Measurements from ENCODE around the gene PHACTR4. TPM values are rescaled to one million over a fixed set of nuclear protein-coding genes. Genes with fewer than 3 reads are reported as not detected.

PHACTR4 gene
- total and polyA plus RNA-seq, 2 of the 8 experiments (the other 6 are each of a cell fraction or from before 2014, with no cell fraction given), result 23.7 to 57.8 TPM

DNA sequence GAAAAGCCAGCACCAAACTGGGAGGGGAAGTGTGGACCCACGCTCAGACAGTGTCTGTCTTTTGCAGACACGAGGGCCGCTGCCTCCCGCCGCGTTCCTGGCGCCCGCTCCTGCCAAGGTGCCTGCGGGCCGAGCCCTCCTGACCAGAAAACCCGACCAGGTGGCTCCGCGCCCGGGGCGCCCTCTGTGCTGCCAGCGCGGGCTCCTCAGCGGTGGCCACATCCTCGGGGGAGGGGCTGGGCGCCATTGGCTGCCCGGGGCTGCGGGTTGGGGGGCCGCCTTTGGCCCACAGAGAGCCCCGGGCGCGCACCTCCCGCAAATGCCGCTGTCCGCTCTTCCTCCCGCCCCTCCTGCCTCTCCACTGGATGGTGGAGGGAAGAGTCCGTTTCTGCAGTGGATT, 160.9 kb downstream of the PHACTR4 start:
- no peak overlapping the region for H4K5ac ChIP-seq (ENCODE audit: insufficient read length, low read depth, low read length)

More for the DNA sequence above, 160.9 kb downstream of the PHACTR4 start:
- no peak overlapping the region for H3K14ac ChIP-seq (ENCODE audit: insufficient read length)
- FAIRE-seq, result no peak
- H3K79me2 ChIP-seq (ENCODE audit: control insufficient read depth in 1 of 2, insufficient read depth in 2 of 2, low read length in 2 of 2), result peaks cover 0 to 22% of the 10 kb centered on the region in 2 experiments; a peak in 2 of 4 replicates
- H3K27me3 ChIP-seq (replicated peaks in 1 of 4; ENCODE audit: control insufficient read depth in 3 of 4, extremely low read depth in 1 of 4, insufficient read depth in 3 of 4, low read length in 3 of 4), result no peaks in the 10 kb centered on the region
- no peak overlapping the region for H2BK20ac ChIP-seq (ENCODE audit: low read length)
- peaks cover 10% of the 10 kb centered on the region for H3K79me1 ChIP-seq (ENCODE audit: low read depth, low read length)
- no peak for DNase-seq (ENCODE audit: low read depth in 1 of 2, low spot score in 2 of 2)
- ChIA-PET CTCF (ENCODE audit: partially characterized antibody) (interaction anchor here (1.0 kb wide), 2 partner anchors 10 to 13 kb away, joined by 3 read pairs; no protein-coding TSS in a partner anchor), POLR2A (ENCODE audit: partially characterized antibody) (interaction anchor here (0.7 to 31.3 kb wide), 4 partner anchors 9 to 50 kb away, joined by 3 to 660 read pairs (median 5); no protein-coding TSS in a partner anchor)
- no peak overlapping the region for H3K18ac ChIP-seq (ENCODE audit: extremely low read depth, low read length)
- no peak overlapping the region for H4K91ac ChIP-seq (replicated peaks; ENCODE audit: insufficient read length, low read length)
- H4K20me1 ChIP-seq (replicated peaks in 1 of 2; ENCODE audit: control insufficient read depth in 1 of 2, insufficient read depth in 2 of 2, low read length in 2 of 2), result peaks cover 4 to 11% of the 10 kb centered on the region in 2 experiments
- H3K9ac ChIP-seq (replicated peaks in 1 of 4; ENCODE audit: extremely low read depth in 1 of 4, low read depth in 3 of 4, low read length in 3 of 4), result no peak overlapping the region
- H3K4ac ChIP-seq (replicated peaks; ENCODE audit: insufficient read length, low read depth, low read length), result no peak overlapping the region
- peaks cover 13 to 47% (median 31%) of the 10 kb centered on the region in 4 experiments for H3K36me3 ChIP-seq (ENCODE audit: control insufficient read depth in 2 of 4, insufficient read depth in 4 of 4, low read length in 3 of 4)
- no peak overlapping the region for H2AFZ ChIP-seq (ENCODE audit: low read length)
- no peak overlapping the region for H3K4me2 ChIP-seq (ENCODE audit: insufficient read depth in 1 of 2, low read depth in 2 of 2, low read length in 2 of 2)
- no peaks in the 10 kb centered on the region for H3K4me1 ChIP-seq (replicated peaks in 1 of 4; ENCODE audit: control insufficient read depth in 3 of 4, insufficient read depth in 4 of 4, low read length in 3 of 4)
- H3K23ac ChIP-seq (ENCODE audit: insufficient read length), result no peak overlapping the region
- no peak overlapping the region for H3K27ac ChIP-seq (ENCODE audit: low read depth, low read length)
- no peak overlapping the region for H2AK5ac ChIP-seq (ENCODE audit: low read depth, low read length)
- no peak overlapping the region for H3K4me3 ChIP-seq (ENCODE audit: extremely low read depth in 1 of 4, insufficient read depth in 2 of 4, low read depth in 3 of 4, low read length in 4 of 4)
- no peak overlapping the region for H3K56ac ChIP-seq (replicated peaks; ENCODE audit: insufficient read length, low read depth, low read length)
- H2BK15ac ChIP-seq (ENCODE audit: low read length), result no peak overlapping the region
- WGBS, 2 experiments (ENCODE audit: extremely low coverage in 1 of 2, insufficient coverage in 1 of 2, insufficient read length in 1 of 2, insufficient replicate concordance in 2 of 2, low coverage in 1 of 2, low lambda C conversion rate in 2 of 2, missing lambda C conversion rate in 1 of 2), result 98% methylated on average over 20 of the region's 31 CpGs; no CpG with 5 or more reads in 1 of the 2 experiments
- no peak overlapping the region for H2BK12ac ChIP-seq (ENCODE audit: low read depth, low read length)
- no peak overlapping the region for H2BK5ac ChIP-seq (ENCODE audit: low read depth, low read length)
- H2BK120ac ChIP-seq (replicated peaks; ENCODE audit: low read depth, low read length), result no peak overlapping the region
- no peak for TF ChIP-seq RXRA (IDR thresholded peaks at IDR 0.05; ENCODE audit: insufficient read depth, low read depth, low read length)
- no peaks in the 10 kb centered on the region for H3K23me2 ChIP-seq (ENCODE audit: low read depth, low read length)
- H3K9me3 ChIP-seq (ENCODE audit: insufficient read depth in 2 of 2, low read depth in 1 of 2, low read length in 1 of 2), result no peaks in the 10 kb centered on the region
- no peak overlapping the region for H4K8ac ChIP-seq (ENCODE audit: extremely low read depth, insufficient read depth, low read length)

Data from H1 (cell line).